HepG2 (cell line): ENCODE results near the gene CYP4F2. TPM values are rescaled to one million over a fixed set of nuclear protein-coding genes. Genes with fewer than 3 reads are reported as not detected.

ENCODE experiments used
- FOXJ3 ChIP-seq: sonication (generic); formaldehyde crosslinking; IDR thresholded peaks from 2 replicates; pipeline ENCODE4 v1.4.0; 2020; ENCODE audit warnings: missing genetic modification reagents, mild to moderate bottlenecking, borderline replicate concordance
- HNRNPK ChIP-seq: fragments of 200-400 bp; formaldehyde crosslinking; IDR thresholded peaks from 2 replicates; pipeline ENCODE4 v1.6.1; 2018; ENCODE audit warnings: low read length, low read depth, moderate library complexity, mild to moderate bottlenecking; ENCODE audit not compliant: poor library complexity, severe bottlenecking
- TAF15 ChIP-seq: fragments of 200-400 bp; formaldehyde crosslinking; IDR thresholded peaks from one replicate; pipeline ENCODE4 v1.6.1; 2018; ENCODE audit warnings: mild to moderate bottlenecking, low read depth, low read length; ENCODE audit not compliant: poor library complexity, severe bottlenecking
- TCF7 ChIP-seq: sonication (generic); IDR thresholded peaks from 2 replicates; pipeline ENCODE4 v1.6.1; 2016; ENCODE audit warnings: antibody characterized with exemption, low read depth
- ZBTB20 ChIP-seq: sonication (generic); formaldehyde crosslinking; IDR thresholded peaks from 2 replicates; pipeline ENCODE4 v1.8.1; 2023; ENCODE audit warnings: missing genetic modification reagents, low read depth, mild to moderate bottlenecking, borderline replicate concordance
- polyA plus RNA-seq, 8 experiments: library from polyadenylated mRNA; depleted of rRNA in 3 of 8; stranded (reverse) in 7 of 8; unstranded in 1 of 8; fragments of >200 nt; fragmentation: Illumina TruSeq in 4 of 8; extraction: Trizol in 4 of 8; gene quantifications; 2 replicates each; pipeline versions ENCODE4 v1.2.1 to v1.2.3, GENCODE V29; 2011 to 2016; ENCODE audit warnings: low read depth in 4 of 8, missing spikeins in 1 of 8, mixed read lengths in 1 of 8; ENCODE audit not compliant: insufficient read depth in 1 of 8
- total RNA-seq, 5 experiments: library from RNA; depleted of rRNA; stranded (reverse); fragments of >200 nt; fragmentation: Illumina TruSeq; extraction: Trizol; gene quantifications; 2 replicates each; pipeline ENCODE4 v1.2.3, GENCODE V29; 2016; ENCODE audit warnings: low read depth in 1 of 5
- TF ChIP-seq, protein P1 (sequence below), 2 experiments: sonication (generic) in 1 of 2; formaldehyde crosslinking in 1 of 2; IDR thresholded peaks; 2 replicates each; pipeline versions ENCODE4 v1.4.0 to v1.6.1; 2016 to 2020; ENCODE audit warnings: borderline replicate concordance in 1 of 2, low read depth in 1 of 2, mild to moderate bottlenecking in 1 of 2, missing genetic modification reagents in 1 of 2
- TF ChIP-seq, protein P2 (sequence below): sonication (generic); formaldehyde crosslinking; IDR thresholded peaks from 2 replicates; pipeline ENCODE4 v1.4.0; 2020; ENCODE audit warnings: mild to moderate bottlenecking, low read depth, missing genetic modification reagents
- TF ChIP-seq, protein P3 (sequence below): sonication (generic); formaldehyde crosslinking; IDR thresholded peaks from 2 replicates; pipeline ENCODE4 v1.4.0; 2020; ENCODE audit warnings: missing genetic modification reagents, borderline replicate concordance

The CYP4F2 gene
- total and polyA plus RNA-seq, 2 of the 13 experiments (the other 11 are each of a cell fraction or from before 2014, with no cell fraction given) = 3.7 to 3.9 TPM

DNA sequence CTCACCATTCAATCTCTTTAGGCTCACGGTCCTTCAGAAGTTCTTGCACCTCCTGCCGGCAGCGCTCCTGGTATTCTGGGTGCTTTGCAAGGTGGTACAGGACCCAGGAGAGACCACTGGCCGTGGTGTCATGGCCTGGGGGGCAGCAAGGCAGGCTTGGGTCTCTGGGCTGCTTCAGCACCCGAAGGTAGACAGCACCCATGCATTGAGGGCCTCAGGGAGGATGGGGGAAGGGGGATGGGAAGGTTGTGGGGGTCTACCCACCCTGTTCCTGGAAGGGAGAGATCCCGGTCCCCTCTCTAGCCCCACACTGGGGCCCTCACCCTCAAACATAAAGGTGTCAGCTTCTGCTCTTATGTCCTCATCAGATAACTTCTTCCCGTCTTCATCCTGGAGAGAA is 12.0 kb downstream of the CYP4F2 start (continued):
- TF ChIP-seq, protein P1, sequence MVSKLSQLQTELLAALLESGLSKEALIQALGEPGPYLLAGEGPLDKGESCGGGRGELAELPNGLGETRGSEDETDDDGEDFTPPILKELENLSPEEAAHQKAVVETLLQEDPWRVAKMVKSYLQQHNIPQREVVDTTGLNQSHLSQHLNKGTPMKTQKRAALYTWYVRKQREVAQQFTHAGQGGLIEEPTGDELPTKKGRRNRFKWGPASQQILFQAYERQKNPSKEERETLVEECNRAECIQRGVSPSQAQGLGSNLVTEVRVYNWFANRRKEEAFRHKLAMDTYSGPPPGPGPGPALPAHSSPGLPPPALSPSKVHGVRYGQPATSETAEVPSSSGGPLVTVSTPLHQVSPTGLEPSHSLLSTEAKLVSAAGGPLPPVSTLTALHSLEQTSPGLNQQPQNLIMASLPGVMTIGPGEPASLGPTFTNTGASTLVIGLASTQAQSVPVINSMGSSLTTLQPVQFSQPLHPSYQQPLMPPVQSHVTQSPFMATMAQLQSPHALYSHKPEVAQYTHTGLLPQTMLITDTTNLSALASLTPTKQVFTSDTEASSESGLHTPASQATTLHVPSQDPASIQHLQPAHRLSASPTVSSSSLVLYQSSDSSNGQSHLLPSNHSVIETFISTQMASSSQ (IDR thresholded peaks at IDR 0.05; ENCODE audit: low read depth) = no peak
- TF ChIP-seq, protein P1 (CRISPR knock-in tag; IDR thresholded peaks at IDR 0.05; ENCODE audit: borderline replicate concordance) = no peak
- TF ChIP-seq FOXJ3 (CRISPR knock-in tag) (no peak), TAF15 (no peak), ZBTB20 (CRISPR knock-in tag) (no peak), HNRNPK (no peak), TCF7 (no peak)
- TF ChIP-seq, protein P2, sequence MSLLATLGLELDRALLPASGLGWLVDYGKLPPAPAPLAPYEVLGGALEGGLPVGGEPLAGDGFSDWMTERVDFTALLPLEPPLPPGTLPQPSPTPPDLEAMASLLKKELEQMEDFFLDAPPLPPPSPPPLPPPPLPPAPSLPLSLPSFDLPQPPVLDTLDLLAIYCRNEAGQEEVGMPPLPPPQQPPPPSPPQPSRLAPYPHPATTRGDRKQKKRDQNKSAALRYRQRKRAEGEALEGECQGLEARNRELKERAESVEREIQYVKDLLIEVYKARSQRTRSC (CRISPR knock-in tag) = no peak
- TF ChIP-seq, protein P3, sequence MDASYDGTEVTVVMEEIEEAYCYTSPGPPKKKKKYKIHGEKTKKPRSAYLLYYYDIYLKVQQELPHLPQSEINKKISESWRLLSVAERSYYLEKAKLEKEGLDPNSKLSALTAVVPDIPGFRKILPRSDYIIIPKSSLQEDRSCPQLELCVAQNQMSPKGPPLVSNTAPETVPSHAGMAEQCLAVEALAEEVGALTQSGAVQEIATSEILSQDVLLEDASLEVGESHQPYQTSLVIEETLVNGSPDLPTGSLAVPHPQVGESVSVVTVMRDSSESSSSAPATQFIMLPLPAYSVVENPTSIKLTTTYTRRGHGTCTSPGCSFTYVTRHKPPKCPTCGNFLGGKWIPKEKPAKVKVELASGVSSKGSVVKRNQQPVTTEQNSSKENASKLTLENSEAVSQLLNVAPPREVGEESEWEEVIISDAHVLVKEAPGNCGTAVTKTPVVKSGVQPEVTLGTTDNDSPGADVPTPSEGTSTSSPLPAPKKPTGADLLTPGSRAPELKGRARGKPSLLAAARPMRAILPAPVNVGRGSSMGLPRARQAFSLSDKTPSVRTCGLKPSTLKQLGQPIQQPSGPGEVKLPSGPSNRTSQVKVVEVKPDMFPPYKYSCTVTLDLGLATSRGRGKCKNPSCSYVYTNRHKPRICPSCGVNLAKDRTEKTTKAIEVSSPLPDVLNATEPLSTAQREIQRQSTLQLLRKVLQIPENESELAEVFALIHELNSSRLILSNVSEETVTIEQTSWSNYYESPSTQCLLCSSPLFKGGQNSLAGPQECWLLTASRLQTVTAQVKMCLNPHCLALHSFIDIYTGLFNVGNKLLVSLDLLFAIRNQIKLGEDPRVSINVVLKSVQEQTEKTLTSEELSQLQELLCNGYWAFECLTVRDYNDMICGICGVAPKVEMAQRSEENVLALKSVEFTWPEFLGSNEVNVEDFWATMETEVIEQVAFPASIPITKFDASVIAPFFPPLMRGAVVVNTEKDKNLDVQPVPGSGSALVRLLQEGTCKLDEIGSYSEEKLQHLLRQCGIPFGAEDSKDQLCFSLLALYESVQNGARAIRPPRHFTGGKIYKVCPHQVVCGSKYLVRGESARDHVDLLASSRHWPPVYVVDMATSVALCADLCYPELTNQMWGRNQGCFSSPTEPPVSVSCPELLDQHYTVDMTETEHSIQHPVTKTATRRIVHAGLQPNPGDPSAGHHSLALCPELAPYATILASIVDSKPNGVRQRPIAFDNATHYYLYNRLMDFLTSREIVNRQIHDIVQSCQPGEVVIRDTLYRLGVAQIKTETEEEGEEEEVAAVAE = no peak
